ENCODE data around the gene CDH16. TPM values are rescaled to one million over a fixed set of nuclear protein-coding genes. Genes with fewer than 3 reads are reported as not detected.

CDH16 gene
- total RNA-seq: not detected in 2 replicates

GRCh38 chr16:66918803-66919568 is at the start of gene CDH16:
TSS of gene CDH16 (minus strand) at chr16:66918885. CDS start at chr16:66918065, 820 bp downstream.

GRCh38 chr16:66961065-66961744 is 42.5 kb upstream of the CDH16 start, which contains the start of gene CES3:
TSS of gene CES3 (plus strand) at chr16:66961266. CDS start at chr16:66961308, 42 bp downstream.

GRCh38 chr16:66935314-66936011 is 16.8 kb upstream of the CDH16 start, which contains the start of gene CES2:
TSS of gene CES2 (plus strand) at chr16:66935516. CDS start at chr16:66935636, 120 bp downstream.

GRCh38 chr16:66934138-66934838 is 15.6 kb upstream of the CDH16 start, which contains the start of gene CIAO2B:
TSS of gene CIAO2B (minus strand) at chr16:66934402. CDS start at chr16:66934364, 38 bp downstream.

GRCh38 chr16:66925322-66925840 is 6.7 kb upstream of the CDH16 start, which contains the start of gene RRAD:
TSS of gene RRAD (minus strand) at chr16:66925535. CDS start at chr16:66925179, 356 bp downstream.

GRCh38 chr16:66880288-66881013 is 38.2 kb downstream of the CDH16 start, which contains the start of gene PDP2:
TSS of gene PDP2 (plus strand) at chr16:66880515. CDS start at chr16:66884285, 3,770 bp downstream.

Other genes starting within 250 kb of the CDH16 start
- gene CMTM4, start 222.1 kb downstream of the CDH16 start, total RNA-seq: 24.0 and 31.8 TPM in 2 replicates
- 165 and 178 TPM in 2 replicates for gene DYNC1LI2, start 167.3 kb downstream of the CDH16 start, total RNA-seq
- gene TERB1, start 117.3 kb downstream of the CDH16 start, total RNA-seq: 0.07 TPM in 1 of 2 replicates, not detected in the other
- gene NAE1, start 87.9 kb downstream of the CDH16 start, total RNA-seq: 44.5 and 47.8 TPM in 2 replicates
- not detected in 2 replicates for gene CA7, start 74.5 kb downstream of the CDH16 start, total RNA-seq
- 11.4 and 17.6 TPM in 2 replicates for gene PDP2, start 38.4 kb downstream of the CDH16 start, total RNA-seq
- 14.9 and 36.8 TPM in 2 replicates for gene RRAD, start 6.7 kb upstream of the CDH16 start, total RNA-seq
- 125 and 137 TPM in 2 replicates for gene CIAO2B, start 15.5 kb upstream of the CDH16 start, total RNA-seq
- 31.9 and 35.9 TPM in 2 replicates for gene CES2, start 16.6 kb upstream of the CDH16 start, total RNA-seq
- gene CES3, start 42.4 kb upstream of the CDH16 start, total RNA-seq: 0.39 and 1.2 TPM in 2 replicates
- gene CES4A, start 69.7 kb upstream of the CDH16 start, total RNA-seq: 0.99 and 1.8 TPM in 2 replicates
- gene CBFB, start 110.3 kb upstream of the CDH16 start, total RNA-seq: 57.0 and 57.7 TPM in 2 replicates
- gene PHAF1, start 191.1 kb upstream of the CDH16 start, total RNA-seq: 20.0 and 22.0 TPM in 2 replicates
- gene B3GNT9, start 232.1 kb upstream of the CDH16 start, total RNA-seq: 47.2 and 55.1 TPM in 2 replicates
- gene TRADD, start 241.0 kb upstream of the CDH16 start, total RNA-seq: 18.2 and 18.9 TPM in 2 replicates
- 11.9 and 12.8 TPM in 2 replicates for gene FBXL8, start 241.1 kb upstream of the CDH16 start, total RNA-seq
- gene HSF4, start 245.9 kb upstream of the CDH16 start, total RNA-seq: 12.1 and 23.0 TPM in 2 replicates